GM18951 (cell line): ENCODE measurements around the gene HMGCR.

Experiments
- POLR2A ChIP-seq: IDR thresholded peaks from 4 replicates; pipeline ENCODE4 v1.6.1; 2011; ENCODE audit warnings: mild to moderate bottlenecking; ENCODE audit not compliant: insufficient read length, insufficient read depth; ENCODE audit errors: extremely low read depth
- in situ Hi-C: fragments of 300-500 bp; cut with MboI; formaldehyde crosslinking; loops from one replicate; pipeline ENCODE4 v1.12.0; 2022; ENCODE audit warnings: low sequenced_read_pairs, mixed read lengths, inconsistent platforms; ENCODE audit not compliant: unreplicated experiment

HMGCR gene

DNA sequence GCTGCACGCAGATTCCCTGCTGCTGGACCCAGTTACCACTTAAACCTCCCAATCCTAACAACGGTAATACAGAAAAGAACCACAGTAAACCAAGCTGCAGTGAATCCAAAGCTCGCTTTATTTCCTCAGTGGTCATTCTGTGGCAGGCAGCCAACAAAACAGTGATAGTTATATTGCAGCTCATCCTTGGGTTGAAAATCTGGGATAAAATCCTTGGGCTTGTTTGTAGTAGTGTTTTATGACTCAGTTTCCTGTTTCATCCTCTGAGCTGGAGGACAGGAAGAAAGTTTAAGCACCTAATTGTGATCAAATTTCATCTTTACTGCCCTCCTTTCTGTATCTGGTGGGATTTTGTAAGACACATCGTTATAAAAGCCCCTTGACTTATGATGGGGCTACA is 31.4 kb downstream of the HMGCR start:
- in situ Hi-C loops = loop anchor here (10.0 kb wide), 1 partner anchor 306 kb away; no protein-coding TSS in a partner anchor
- TF ChIP-seq POLR2A = no peak

GRCh38 chr5:75373862-75374261 is 36.8 kb downstream of the HMGCR start:
- TF ChIP-seq POLR2A = no peak
- in situ Hi-C loops = no loop called here

DNA sequence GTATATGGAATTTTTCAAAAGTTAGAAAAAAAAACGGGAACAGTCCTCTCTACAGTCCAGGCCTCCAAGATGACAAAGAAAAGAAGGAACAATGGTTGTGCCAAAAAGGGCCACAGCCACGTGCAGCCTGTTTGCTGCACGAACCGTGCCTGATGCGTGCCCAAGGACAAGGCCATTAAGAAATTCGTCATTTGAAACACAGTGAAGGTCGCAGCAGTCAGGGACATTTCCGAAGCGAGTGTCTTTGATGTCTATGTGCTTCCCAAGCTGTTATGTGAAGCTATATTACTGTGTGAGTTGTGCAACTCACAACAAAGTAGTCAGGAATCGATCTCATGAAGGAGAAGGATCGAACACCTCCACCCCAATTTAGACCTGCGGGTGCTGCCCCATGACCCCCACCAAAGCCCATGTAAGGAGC is 37.4 kb downstream of the HMGCR start:
- TF ChIP-seq POLR2A = no peak
- in situ Hi-C loops = no loop called here

- in situ Hi-C loops = no loop called here
- TF ChIP-seq POLR2A = no peak
These were observed 38.4 kb downstream of the HMGCR start for GRCh38 chr5:75375414-75375813.

DNA sequence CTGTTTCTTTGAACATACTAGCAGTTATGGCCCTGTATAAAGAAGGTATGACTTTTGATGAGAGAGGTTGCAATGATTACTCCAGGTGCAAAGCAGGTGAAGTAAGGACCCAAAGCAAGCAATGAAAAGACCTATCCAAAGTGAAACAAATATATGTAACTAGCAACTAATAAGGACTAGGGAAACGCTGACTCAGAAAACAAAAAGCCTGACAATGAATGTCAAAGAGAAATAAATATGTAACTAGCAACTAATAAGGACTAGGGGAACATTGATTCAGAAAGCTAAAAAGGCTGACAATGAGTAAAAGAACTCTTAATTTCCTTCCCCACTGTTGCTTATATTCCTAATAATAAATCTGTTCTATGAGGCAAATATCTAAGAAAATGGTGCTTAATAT is 43.1 kb downstream of the HMGCR start:
- no peak for TF ChIP-seq POLR2A
- in situ Hi-C loops = no loop called here

GRCh38 chr5:75381456-75381855 is 44.4 kb downstream of the HMGCR start:
- TF ChIP-seq POLR2A = no peak
- in situ Hi-C loops = no loop called here

DNA sequence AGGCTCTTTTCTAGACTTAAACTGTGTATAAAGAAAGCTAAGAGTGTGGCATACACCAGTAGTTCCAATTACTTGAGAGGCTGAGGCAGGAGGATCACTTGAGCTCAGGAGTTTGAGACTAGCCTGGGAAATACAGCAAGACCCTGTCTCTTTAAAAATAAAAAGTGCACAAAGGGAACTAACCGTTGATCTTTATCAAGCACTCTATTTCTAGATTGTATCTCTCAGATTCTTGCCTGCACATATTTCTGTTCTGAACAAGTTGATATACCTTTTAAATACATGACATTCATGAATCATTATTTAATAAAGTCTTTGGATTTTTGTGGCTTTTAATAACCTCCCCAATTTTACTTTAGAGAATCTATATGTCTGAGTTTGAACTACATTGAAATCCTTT is 47.2 kb downstream of the HMGCR start:
- TF ChIP-seq POLR2A = no peak
- in situ Hi-C loops = no loop called here

DNA sequence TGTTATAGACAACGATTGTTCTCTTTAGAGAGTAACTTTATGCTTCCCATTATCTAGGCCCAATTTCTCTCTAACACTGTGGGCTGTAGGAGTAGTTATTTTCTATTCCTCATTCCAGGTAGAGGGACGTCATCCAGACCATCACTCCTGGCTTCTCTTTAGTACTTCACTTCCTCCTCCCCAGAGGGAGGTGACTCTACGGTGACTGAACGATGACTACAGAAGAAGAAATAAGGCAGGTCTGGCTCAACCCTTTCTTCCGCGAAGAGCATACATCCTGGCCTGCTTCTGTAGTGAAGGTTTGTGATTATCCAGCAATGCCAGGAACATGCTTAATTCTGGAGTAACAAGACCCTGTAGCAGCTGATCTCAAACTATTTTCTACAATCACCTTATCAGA is 50.8 kb downstream of the HMGCR start:
- in situ Hi-C loops = no loop called here

DNA sequence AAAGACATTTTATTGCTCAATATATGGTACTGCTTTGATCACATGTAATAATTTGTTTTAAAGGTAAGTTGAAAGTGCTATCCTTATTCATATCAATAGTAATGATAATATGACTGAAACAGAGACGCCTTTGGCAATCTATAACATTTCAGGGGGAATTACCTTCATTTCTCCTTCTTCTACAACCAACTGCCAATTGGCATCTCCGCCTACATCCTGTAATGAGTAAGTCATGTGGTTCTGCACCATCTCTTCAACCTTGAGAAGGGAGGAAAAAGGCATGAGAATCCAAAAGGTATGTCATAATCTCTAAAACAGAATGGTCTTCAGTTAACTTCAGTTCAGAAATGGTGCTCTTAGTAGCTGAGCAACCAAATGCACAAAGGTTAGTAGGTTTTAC is 52.4 kb downstream of the HMGCR start:
- no peak for TF ChIP-seq POLR2A
- in situ Hi-C loops = no loop called here

More for the DNA sequence above, 50.8 kb downstream of the HMGCR start:
- no peak for TF ChIP-seq POLR2A

- in situ Hi-C loops = no loop called here
- TF ChIP-seq POLR2A = no peak
These were observed 58.3 kb downstream of the HMGCR start for GRCh38 chr5:75395277-75395676.

GRCh38 chr5:75405296-75405695 is 68.3 kb downstream of the HMGCR start:
- in situ Hi-C loops = no loop called here
- TF ChIP-seq POLR2A = no peak
